GM21447 (cell line): ENCODE measurements around the gene HMGCLL1.

ENCODE experiments used
- ATAC-seq: cut with Tn5 transposase; IDR thresholded peaks from one replicate; pipeline ENCODE4 v1.9.1; 2021; ENCODE audit not compliant: unreplicated experiment

The HMGCLL1 gene

DNA sequence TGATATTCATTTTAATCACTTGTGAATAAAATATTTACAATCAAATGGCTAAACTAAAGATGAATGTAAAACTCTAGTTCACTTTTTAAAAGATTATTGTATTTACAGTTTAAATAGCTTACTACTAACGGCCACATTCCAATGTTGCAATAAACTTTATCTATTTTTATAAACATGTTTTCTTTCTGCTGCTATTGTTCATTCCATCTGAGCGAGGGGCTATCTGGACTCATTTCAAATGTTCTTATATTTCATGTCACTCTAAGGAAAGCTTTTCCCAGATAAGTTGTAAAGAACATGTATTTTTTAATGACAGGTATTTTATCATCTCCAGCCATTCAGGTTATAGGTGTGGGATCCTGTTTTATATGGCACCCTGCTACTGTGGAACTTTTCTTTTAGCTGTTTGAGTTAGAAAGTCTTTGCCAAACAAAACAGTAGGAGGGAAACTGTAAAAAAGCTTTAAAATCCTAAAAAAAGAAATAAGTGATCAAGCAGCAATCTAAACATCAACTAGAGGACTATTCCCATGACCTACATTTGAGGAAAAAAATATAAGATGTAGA lies 42.5 kb downstream of the HMGCLL1 start:
- no peak for ATAC-seq

DNA sequence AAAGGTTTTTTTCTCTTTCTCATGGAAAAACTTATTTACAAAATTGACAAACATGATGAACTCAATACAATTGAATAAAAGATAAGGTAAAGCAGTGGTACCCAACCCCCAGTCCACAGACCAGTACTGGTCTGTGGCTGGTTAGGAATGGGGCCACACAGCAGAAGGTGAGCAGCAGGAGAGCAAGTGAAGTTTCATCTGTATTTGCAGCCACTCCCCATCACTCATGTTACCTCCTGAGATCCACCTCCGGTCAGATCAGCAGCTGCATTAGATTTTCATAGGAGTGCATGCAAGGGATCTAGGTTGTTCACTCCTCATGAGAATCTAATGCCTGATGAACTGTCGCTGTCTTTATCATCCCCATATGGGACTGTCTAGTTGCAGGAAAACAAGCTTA lies 47.5 kb downstream of the HMGCLL1 start:
- ATAC-seq, result no peak

DNA sequence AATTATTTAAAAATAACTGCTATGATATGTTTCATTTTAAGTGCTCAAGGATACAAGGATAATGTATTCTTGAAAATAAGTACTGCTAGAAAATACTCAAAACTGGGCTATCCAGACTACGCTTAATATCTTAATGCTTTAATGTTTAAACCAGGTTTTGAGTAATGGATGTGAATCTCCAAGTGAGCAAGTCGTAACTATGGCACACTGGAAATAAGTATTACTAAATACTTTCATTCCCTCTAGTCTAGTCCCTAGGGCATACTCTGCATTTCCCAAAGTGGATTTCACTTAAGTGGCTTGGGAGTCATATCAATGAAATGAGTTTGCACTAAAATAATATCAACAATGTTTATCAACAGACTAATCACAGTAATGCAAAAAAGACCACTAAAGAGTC lies 48.1 kb downstream of the HMGCLL1 start:
- no peak for ATAC-seq

DNA sequence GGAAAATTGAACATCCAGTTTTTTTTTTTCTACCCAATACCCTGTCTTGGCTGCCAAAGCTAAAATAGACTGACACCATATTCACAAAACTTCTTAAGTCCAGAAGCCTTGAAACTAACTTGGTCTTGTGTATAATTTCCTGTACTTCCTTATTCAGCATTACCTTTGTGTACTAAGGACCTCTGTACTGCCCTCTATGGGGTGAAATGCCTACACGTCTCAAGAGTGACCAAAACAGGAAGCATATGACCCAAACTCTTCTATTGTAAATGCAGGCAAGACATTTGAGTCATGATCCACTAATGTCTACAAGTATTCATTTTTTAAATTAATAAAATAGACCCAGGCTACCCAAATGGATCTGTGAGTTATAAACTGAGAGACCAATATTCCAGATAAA lies 50.4 kb downstream of the HMGCLL1 start:
- ATAC-seq, result no peak

DNA sequence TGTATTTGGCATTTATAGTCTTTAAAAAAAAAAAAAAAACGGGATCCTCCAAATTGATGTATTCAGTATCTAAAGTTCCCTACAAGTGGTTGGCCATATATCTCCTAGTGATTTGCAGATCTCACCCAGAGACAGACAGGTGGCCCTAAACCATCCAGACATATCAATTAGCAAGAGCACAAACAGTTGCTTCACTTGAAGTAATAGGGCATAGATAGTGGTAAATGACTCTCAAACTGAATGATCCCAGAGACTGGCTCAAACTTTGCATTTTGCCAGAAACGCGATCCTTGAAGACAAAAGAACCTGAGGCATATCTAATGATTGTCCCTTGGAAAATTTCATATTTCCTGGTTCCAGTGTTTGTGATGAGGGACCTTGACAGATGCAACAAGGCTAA lies 54.6 kb downstream of the HMGCLL1 start:
- ATAC-seq, result no peak

DNA sequence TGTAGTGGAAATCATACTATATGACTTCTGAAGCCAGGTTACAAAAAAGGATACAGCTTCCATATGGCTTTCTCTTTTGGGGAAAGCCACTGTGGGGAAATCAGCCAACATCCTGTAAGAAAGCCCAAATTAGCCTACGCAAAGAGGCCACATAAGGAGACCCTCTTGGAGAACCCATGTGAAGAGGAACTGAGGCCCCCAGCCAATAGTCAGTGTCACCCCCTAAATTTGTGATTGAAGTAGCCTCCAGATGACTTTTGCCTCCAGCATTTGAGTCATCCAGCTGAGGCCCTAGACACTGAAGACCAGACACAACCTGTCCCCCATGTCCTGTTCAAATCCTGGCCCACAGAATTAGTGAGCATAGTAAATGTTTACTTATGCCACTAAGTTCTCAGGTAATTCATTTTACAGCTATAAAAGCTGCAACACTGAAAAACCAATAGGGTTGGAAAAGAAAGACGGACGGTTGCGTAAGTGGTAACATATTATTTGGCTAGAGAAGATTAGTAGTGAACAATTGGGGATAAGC lies 60.4 kb downstream of the HMGCLL1 start:
- no peak for ATAC-seq

DNA sequence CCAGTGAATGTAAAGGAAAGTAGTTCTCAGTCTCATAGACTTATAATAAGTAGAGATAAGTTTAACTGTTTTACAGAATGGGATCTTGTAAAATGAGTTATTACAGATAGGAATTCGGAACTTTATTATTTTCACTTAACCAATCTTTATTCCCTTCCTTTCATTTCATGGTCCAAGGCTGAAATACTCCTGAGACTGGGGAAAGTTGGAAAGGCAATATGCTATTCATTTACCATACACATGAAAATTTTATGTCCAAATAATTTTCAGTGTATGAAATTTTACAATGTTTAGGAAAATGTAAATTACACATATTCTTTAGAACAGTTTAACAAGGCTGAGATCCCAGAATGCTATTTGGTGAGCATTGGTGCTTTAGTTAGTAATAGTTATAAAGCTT lies 62.3 kb downstream of the HMGCLL1 start:
- ATAC-seq, result no peak

DNA sequence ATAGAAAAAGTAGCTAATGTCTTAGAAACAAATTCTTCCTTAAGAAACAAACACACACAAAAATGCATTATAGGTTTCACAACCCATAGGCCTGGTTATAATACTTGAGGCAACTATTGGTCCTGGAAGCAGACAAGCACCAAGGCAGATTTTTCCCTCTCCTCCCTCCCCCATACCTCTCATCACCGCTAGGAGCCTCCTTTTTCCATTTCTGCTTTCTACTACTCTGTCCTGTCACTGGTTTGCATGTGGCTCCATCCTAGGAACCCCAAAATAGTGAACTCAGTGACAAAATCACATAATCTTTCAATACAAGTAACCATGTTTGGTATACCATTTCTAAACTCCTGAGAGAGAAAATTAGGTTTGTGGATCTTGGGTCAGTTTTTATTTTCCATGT lies 66.1 kb downstream of the HMGCLL1 start:
- no peak for ATAC-seq

DNA sequence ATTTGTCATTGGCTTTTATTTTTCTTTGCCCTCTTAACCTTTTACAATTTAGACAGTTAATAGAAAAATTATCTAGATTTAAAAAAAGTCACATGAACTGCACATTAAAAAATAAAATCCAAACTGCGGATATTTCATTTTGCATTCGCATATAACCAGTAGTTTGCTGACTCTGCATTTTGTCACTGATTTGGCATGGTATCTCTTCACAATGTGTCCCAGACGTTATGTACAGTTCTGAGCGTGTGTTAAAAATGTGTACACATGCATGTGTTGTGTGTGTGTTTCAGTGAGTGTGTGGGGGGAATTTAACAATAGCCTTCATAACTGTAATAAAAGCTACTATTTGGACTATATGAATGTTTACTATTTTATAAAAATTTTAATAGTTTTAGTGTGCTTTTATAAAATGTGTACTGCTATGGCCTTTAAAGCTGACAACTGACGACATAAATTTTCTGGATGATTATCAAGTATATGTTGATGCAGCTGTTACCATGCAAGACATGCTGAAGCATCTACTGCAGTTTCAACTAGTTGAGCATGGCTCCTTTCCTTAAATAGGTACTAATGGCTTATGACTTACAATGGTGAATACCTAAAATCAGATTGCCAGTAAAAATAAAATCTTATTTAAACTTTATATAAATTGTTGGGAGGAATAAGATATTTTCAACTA lies 67.7 kb downstream of the HMGCLL1 start:
- ATAC-seq, result no peak

DNA sequence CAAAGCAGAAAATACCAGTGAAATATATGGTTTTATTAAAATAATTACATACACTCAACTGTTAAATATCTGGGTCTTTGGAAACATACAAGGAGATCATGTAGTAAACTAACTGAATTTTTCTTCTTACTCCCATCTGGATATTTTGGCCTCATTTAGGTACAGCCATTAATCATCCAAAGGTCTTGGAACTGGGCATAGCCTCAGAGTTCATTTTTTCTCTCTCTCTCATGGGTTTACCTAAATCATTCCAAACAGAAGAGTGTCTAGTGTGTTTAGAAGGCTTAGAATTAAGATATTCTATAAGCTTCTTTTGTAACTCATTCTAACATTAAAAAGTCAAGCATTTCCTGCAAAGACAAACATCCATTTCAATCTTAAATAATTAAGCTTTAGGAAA lies 79.4 kb downstream of the HMGCLL1 start:
- ATAC-seq, result no peak

DNA sequence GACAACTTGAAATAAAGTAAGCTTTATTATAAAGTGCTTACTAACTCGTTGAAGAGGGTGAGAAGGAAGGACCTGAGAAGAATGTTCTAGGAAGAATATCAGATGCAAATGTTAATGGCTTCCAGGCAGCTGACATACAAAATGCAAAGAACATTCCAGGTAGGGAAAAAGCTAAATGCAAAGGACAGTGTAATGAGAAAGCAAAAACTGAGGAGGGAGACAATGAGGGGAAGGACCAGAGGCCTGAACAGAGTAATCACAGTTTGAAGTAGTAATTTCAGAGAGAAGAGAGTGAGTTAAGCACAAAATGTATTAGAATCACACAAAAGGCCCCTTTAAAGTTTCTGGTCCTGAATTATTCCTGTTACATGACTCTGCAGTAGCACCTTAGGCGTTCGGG lies 81.3 kb downstream of the HMGCLL1 start:
- ATAC-seq, result no peak

DNA sequence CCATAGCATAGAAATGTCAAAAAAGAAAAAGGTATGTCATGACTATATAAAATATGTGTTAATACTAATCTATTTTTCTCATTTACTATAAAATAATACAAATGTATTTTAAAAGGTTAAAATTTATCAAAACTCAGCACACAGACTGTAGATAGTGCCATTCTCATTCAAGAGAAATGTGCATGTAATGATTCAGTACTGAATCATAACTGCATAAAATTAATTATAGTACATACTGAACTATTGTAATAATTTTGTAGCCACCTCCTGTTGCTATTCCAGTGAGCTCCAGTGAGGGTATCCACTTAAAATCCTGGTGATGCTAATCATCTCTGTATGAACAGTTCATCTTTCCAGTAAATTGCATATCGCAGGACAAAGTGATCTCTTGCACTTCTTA lies 82.8 kb downstream of the HMGCLL1 start:
- ATAC-seq, result no peak

DNA sequence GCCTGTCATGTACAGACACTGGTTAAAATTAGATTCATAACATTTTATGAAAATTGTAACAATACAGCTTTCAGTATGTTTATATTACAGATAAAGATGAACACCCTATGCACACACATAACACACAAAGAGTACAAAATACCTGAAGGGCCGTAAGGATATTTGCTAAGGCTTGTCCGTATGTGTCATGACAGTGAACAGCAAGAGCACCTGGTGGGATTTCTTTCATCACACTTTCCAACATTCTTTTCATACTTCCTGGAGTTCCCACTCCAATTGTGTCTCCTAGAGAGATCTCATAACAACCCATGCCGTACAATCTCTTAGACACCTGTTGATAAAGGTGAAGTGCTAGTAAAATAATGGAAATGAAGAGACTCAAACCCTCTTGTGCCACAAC lies 83.7 kb downstream of the HMGCLL1 start:
- no peak for ATAC-seq

DNA sequence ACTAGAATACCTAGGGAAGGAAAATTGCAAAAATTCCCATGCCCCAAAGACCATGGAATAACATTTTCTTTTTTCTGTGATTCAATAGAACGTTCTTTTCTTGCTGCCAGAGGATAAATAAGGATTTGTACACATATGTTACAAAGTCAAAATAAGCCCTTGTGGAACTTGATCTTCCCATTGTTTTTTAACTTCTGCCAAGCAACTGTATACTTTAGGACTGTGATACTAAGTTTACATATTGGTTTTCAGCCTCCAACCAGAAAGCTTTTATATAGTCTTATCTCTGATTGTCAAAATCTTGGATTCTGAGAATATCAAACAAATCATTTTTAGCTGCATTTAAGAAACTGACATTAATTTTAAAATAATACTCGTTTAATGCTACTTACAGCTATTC lies 84.6 kb downstream of the HMGCLL1 start:
- ATAC-seq, result no peak

DNA sequence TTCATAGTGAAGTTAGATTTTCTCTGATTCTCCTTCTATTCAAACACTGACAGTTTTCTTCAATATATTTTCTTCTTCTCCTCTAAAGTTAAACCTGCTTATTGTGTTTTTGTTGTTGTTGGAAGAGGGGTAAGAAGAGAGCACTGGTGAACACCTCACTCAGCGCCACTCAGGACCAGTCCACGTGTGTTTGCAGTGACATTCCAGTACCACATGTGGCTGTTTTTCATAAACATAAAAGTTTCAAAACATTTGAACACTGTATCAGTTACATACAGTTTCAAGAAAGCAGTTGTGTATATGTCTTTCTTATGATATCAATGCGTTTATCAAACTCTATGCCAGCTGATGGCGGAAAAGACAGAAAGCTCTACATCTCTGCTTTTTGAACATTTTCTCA lies 86.7 kb downstream of the HMGCLL1 start:
- no peak for ATAC-seq

DNA sequence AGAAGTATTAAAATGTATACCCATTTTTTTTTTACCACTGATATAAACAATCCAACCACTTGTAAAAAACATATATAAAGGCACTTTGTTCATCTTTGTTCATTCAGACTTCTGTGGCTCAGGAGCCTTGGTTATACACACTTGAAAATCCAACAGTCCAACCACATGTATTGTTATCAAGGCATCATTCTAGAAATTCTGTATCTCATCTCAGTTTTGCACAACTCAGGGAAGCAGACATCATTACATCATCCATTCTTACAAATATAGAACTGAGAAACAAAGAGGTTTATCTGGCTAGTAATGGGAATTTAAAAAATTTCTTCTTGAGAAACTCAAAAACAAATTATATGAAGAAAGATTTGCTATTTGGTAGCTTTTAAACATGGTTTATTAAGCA lies 88.1 kb downstream of the HMGCLL1 start:
- no peak for ATAC-seq

DNA sequence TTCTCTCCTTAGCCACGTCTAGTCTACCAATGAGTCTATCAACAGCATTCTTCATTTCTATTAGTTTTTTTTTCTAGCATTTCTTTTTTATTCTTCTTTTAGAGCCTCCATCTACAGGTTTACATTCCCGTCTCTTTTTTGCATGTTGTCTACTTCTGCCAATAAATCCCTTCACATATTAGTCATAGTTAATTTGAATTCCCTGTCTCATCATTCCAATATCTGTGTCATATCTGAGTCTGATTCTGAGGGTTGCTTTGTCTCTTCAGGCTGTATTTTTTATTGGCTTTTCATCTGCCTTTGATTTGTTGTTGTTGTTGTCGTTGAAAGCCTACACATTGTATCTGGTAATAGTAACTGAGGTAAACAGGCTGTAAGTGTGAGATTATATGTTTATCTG lies 104.6 kb downstream of the HMGCLL1 start:
- ATAC-seq, result no peak

DNA sequence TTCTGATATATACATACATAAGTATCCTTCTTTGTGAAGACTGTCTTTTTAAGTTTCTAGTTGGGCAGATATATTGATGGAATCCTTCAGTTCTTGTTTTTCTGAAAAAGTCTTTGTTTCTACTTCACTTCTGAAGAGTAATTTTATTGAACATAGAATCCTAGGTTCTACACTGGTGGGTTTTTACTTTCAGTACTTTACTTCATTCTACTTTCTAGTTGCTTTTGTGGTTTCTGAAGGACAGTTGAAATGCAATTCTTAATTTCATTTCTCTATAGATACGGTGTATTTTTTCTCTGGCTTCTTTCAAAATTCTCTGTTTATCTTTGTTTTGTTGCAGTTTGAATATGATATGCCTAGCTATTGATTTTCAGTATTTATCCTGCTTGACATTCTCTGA lies 105.3 kb downstream of the HMGCLL1 start:
- ATAC-seq, result no peak

DNA sequence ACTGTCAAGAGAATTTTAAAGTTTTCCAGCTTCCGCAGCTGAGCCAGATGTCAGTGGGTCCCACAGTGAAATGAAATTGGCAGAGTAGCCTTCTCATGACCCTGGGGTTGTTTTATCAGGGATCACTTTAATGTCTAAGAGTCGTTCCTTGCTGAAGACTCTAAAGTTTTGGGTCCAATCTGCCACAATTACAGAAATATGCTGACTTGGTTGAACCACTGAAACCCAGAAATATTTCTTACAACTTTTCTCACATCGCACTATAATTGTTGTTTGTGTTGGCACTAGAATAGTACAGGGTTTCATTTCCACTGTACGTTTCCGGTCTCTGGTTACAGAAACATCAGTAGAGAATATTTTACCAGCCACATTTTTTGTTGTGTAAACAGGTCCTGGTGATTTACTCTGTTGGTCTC lies 109.0 kb downstream of the HMGCLL1 start:
- no peak for ATAC-seq

DNA sequence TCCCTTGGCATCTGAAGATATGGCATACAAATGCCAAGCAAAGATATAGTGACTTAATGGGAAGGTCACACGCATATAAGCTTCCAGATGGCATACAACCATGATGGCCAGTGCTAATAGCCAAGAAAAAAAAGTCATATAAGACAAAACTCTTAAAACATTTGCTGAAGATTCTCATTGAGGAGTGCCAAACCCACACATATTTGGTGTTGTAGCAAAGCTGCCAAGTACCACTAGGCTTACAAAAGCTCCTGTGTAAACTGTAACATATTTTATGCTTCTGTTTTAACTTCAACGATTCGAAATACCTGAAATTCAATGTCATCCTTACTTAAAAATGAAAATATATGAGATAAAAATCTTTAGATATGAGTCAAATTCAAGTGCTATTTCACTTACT lies 123.0 kb downstream of the HMGCLL1 start:
- no peak for ATAC-seq

DNA sequence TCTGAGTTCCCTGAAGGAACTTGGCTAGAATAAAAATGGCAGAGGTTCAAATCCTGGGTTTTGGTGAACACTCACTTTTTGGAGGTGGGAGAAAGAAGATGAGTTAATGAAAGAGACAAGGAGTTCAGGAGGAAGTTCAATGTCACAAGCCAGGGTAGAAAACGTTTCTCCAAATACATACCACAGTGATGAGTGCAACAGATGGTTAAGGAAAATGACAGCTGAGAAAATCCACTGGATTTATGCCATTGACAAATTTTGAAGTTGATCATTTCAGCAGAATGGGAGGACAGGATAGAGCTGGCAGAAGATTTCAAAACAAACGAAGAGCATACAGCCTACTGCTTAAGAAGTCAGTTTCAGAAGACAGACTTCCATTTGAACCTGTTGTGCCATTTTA lies 129.0 kb downstream of the HMGCLL1 start:
- ATAC-seq, result no peak

DNA sequence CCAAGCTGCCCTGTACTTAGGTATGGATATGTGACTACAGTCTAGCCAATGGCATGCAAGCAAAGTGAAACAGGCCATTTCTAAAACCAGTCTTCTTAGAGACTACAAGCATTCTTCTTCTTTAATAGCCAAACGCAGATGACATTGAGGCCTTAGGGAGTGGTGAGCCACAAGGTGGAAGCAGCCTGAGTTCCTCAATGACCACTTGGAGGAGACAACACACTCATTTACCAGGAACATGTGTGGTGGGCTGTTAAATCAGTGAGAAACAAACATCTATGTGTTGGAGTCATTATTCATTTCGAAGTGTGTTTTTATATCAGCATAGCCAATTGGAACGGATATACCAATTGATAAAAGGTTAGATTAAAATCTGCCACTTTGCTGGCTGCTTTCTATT lies 129.8 kb downstream of the HMGCLL1 start:
- ATAC-seq, result no peak

DNA sequence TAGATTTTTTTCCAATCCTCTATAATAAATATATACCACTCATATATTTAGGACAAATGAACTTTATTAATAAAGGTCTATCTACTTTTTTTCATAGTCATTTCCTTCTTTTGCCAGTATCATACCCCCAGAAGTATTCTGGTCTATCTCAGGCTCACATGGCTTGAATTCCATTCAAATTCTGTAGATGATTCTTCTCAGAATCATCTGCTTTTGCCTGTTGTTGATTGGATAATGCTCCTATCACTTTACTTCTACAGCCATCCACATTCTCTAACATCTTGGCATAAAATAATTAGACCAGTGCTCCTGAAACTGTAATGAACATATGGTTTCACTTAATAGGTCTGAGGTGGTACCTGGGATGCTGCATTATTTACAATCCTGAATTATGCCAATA lies 130.5 kb downstream of the HMGCLL1 start:
- ATAC-seq, result no peak
